Transverse colon (tissue), 4 donors: ENCODE measurements around the gene AFAP1L1. TPM values are rescaled to one million over a fixed set of nuclear protein-coding genes. Genes with fewer than 3 reads are reported as not detected.

ENCODE experiments used
- DNase-seq: peaks from one replicate; pipeline ENCODE4 v3.0.0-alpha.2; 2019
- H3K27ac ChIP-seq, 4 donors: fragments of 200-600 bp; sonication (generic); 2 replicates each; pipeline ENCODE4 v1.5.1; 2016 to 2018; ENCODE audit warnings: inconsistent platforms in 4 of 4
- H3K27me3 ChIP-seq: fragments of 200-600 bp; sonication (generic); 2 replicates; pipeline ENCODE4 v1.5.1; 2017; ENCODE audit warnings: inconsistent platforms
- H3K36me3 ChIP-seq, 4 donors: fragments of 200-600 bp; sonication (generic); 2 replicates each; pipeline ENCODE4 v1.5.1; 2017 to 2019; ENCODE audit warnings: inconsistent platforms in 4 of 4
- H3K4me1 ChIP-seq, 4 donors: fragments of 200-600 bp; sonication (generic); 2 replicates each; pipeline ENCODE4 v1.5.1; 2017 to 2020; ENCODE audit warnings: inconsistent platforms in 4 of 4
- H3K4me3 ChIP-seq, 4 donors: fragments of 200-600 bp; sonication (generic); 1 replicate in 1 of 4; 2 replicates in 3 of 4; pipeline versions ENCODE4 v1.5.1 to v1.6.1; 2017 to 2019; ENCODE audit warnings: inconsistent platforms in 4 of 4
- H3K9me3 ChIP-seq, 2 donors: fragments of 200-600 bp; sonication (generic); 2 replicates each; pipeline ENCODE4 v1.5.1; 2017 to 2019; ENCODE audit warnings: inconsistent platforms in 2 of 2
- CTCF ChIP-seq, 5 experiments: fragments of 200-600 bp in 3 of 5; fragments of 450-650 bp in 2 of 5; sonication (generic) in 3 of 5; IDR thresholded peaks; 1 replicate in 2 of 5; 2 replicates in 3 of 5; pipeline ENCODE4 v1.5.1; 2016 to 2017; ENCODE audit warnings: antibody characterized with exemption in 5 of 5, inconsistent platforms in 3 of 5, mild to moderate bottlenecking in 2 of 5, moderate library complexity in 1 of 5
- EP300 ChIP-seq: sonication (generic); formaldehyde crosslinking; IDR thresholded peaks from one replicate; pipeline ENCODE4 v1.6.1; 2017; ENCODE audit warnings: antibody characterized with exemption, low read depth
- POLR2A ChIP-seq: fragments of 450-650 bp; IDR thresholded peaks from one replicate; pipeline ENCODE4 v1.6.1; 2016; ENCODE audit warnings: antibody characterized with exemption, mild to moderate bottlenecking, moderate library complexity
- POLR2AphosphoS5 ChIP-seq, 3 donors: sonication (generic); formaldehyde crosslinking; IDR thresholded peaks; one replicate each; pipeline ENCODE4 v1.6.1; 2016; ENCODE audit warnings: antibody characterized with exemption in 3 of 3
- WGBS, 2 donors: methylation state at CpG; one replicate each; pipeline ENCODE4 v1.1.5; 2018; ENCODE audit warnings: low coverage in 1 of 2; 5-methylcytosine and 5-hydroxymethylcytosine counted together
- in situ Hi-C, 4 donors: fragments of 200-750 bp; cut with MboI; loops; one replicate each; pipeline versions ENCODE4 v1.15.0 to v1.15.1; 2017; ENCODE audit warnings: low sequenced_read_pairs in 3 of 4, low pct_ligation_motif_present in 1 of 4, low pct_unique_long_range_greater_than_20kb in 1 of 4
- intact Hi-C: fragments of 100-400 bp; cut with DNase I; formaldehyde crosslinking; loops from one replicate; pipeline ENCODE4 v1.15.1; 2023; ENCODE audit warnings: low total_unique reads
- total RNA-seq, 4 donors: library from RNA; depleted of rRNA; stranded (reverse); fragments of >200 nt; gene quantifications; one replicate each; pipeline ENCODE4 v1.1.0, GENCODE V29; 2016

The AFAP1L1 gene
- total RNA-seq, 4 donors from 2014 or later = 2.2 to 4.1 (median 3.0) TPM

GRCh38 chr5:149310947-149311658 lies 39.4 kb downstream of the AFAP1L1 start:
- H3K9me3 ChIP-seq = no peaks in the 10 kb centered on the region
- H3K27ac ChIP-seq = no peak overlapping the region
- intact Hi-C loops = no loop called here
- H3K4me1 ChIP-seq = no peaks in the 10 kb centered on the region
- in situ Hi-C loops = loop anchor here in 1 of 4 donors (10.0 kb wide), 2 partner anchors 64 to 114 kb away; partner anchors contain the start of gene IL17B
- no peaks in the 10 kb centered on the region for H3K36me3 ChIP-seq
- 72 to 82% methylated on average over 5 to 10 of the region's 10 CpGs for WGBS, 2 donors
- no peaks in the 10 kb centered on the region for H3K27me3 ChIP-seq
- no peak overlapping the region for H3K4me3 ChIP-seq
- no peak for TF ChIP-seq POLR2AphosphoS5 (IDR thresholded peaks at IDR 0.05)
- no peak for TF ChIP-seq CTCF (IDR thresholded peaks at IDR 0.05)
- no peak for TF ChIP-seq POLR2A
- TF ChIP-seq EP300 = no peak
- DNase-seq = no peak

GRCh38 chr5:149313151-149313841 lies 41.6 kb downstream of the AFAP1L1 start:
- in situ Hi-C loops = loop anchor here in 1 of 4 donors (10.0 kb wide), 2 partner anchors 62 to 112 kb away; partner anchors contain the start of gene IL17B
- no peak for DNase-seq
- H3K27me3 ChIP-seq = no peaks in the 10 kb centered on the region
- intact Hi-C loops = no loop called here
- no peaks in the 10 kb centered on the region for H3K9me3 ChIP-seq
- H3K36me3 ChIP-seq = no peaks in the 10 kb centered on the region
- WGBS, 2 donors = 71 to 80% methylated on average over 2 to 6 of the region's 6 CpGs
- TF ChIP-seq CTCF (IDR thresholded peaks at IDR 0.05) (no peak), POLR2AphosphoS5 (IDR thresholded peaks at IDR 0.05) (no peak), EP300 (no peak), POLR2A (no peak)
- H3K4me1 ChIP-seq = peaks cover 0 to 2% (median 0%) of the 10 kb centered on the region in 4 donors
- no peak overlapping the region for H3K27ac ChIP-seq
- no peak overlapping the region for H3K4me3 ChIP-seq

GRCh38 chr5:149314571-149315111 lies 43.0 kb downstream of the AFAP1L1 start:
- Histone ChIP-seq H3K36me3 (no peaks in the 10 kb centered on the region), H3K9me3 (no peaks in the 10 kb centered on the region), H3K27ac (no peak overlapping the region), H3K27me3 (no peaks in the 10 kb centered on the region), H3K4me1 (peaks cover 0 to 2% (median 0%) of the 10 kb centered on the region in 4 donors), H3K4me3 (no peak overlapping the region)
- WGBS, 2 donors = 73 to 83% methylated on average over 3 to 4 of the region's 4 CpGs
- TF ChIP-seq POLR2A (no peak), CTCF (IDR thresholded peaks at IDR 0.05) (no peak), EP300 (no peak), POLR2AphosphoS5 (IDR thresholded peaks at IDR 0.05) (no peak)
- in situ Hi-C loops (loop anchor here in 1 of 4 donors (10.0 kb wide), 2 partner anchors 60 to 110 kb away; partner anchors contain the start of gene IL17B), intact Hi-C loops (no loop called here)
- no peak for DNase-seq

- Histone ChIP-seq H3K36me3 (no peaks in the 10 kb centered on the region), H3K4me1 (peaks cover 6 to 9% (median 8%) of the 10 kb centered on the region in 4 donors), H3K27me3 (no peaks in the 10 kb centered on the region), H3K27ac (no peak overlapping the region), H3K9me3 (no peaks in the 10 kb centered on the region), H3K4me3 (no peak overlapping the region)
- in situ Hi-C loops (loop anchor here in 1 of 4 donors (10.0 kb wide), 2 partner anchors 59 to 109 kb away; partner anchors contain the start of gene IL17B), intact Hi-C loops (no loop called here)
- 91% methylated on average over 6 of the region's 6 CpGs; no CpG with 5 or more reads in 1 of the 2 donors for WGBS, 2 donors
- TF ChIP-seq CTCF (IDR thresholded peaks at IDR 0.05) = no peak
- no peak for TF ChIP-seq POLR2A
- no peak for TF ChIP-seq EP300
- no peak for TF ChIP-seq POLR2AphosphoS5 (IDR thresholded peaks at IDR 0.05)
- no peak for DNase-seq
Observed at GRCh38 chr5:149315753-149316152, 44.1 kb downstream of the AFAP1L1 start.
